ENCODE data around the gene CPLX1. TPM values are rescaled to one million over a fixed set of nuclear protein-coding genes. Genes with fewer than 3 reads are reported as not detected.

The CPLX1 gene
- total RNA-seq, 2 experiments from 2014 or later = 0.21 to 0.25 TPM

- POLR2A ChIA-PET = no interaction called here
- H2AFZ ChIP-seq (ENCODE audit: low read length) = no peak overlapping the region
Measured at GRCh38 chr4:771464-771863, 54.5 kb downstream of the CPLX1 start.

DNA sequence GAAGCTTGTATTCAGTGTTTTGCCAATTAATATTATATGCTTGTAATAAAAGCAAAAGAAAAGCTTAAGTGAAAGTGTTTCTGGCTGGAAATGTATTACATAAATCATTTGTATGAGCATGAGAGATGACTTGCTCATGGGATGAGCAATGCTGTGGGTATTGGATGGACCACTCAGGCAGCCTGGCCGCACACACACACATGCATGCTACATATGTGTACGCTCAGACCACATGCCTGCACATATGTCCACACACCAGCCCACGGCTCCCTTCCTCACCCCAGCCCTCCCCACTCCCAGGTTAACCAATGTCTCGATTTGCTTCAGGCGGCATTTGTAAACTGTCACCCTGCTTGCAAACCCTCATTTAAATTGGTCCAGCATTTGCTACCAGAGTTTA is 55.9 kb downstream of the CPLX1 start:
- no peaks in the 10 kb centered on the region; the same call in 1 of the 2 replicates for H3K9me3 ChIP-seq (ENCODE audit: low read length)
- H3K36me3 ChIP-seq (ENCODE audit: insufficient read depth, low read length) = peaks cover 89% of the 10 kb centered on the region
- POLR2A ChIA-PET = no interaction called here
- H3K27ac ChIP-seq (ENCODE audit: low read depth, low read length, poor library complexity, severe bottlenecking) = no peak overlapping the region
- no peak overlapping the region for H2AFZ ChIP-seq (ENCODE audit: low read length)
- H3K4me3 ChIP-seq (ENCODE audit: low read depth, low read length, poor library complexity, severe bottlenecking) = no peak overlapping the region
- TF ChIP-seq EZH2phosphoT487 (IDR thresholded peaks at IDR 0.05; ENCODE audit: borderline replicate concordance, low read depth, low read length) = no peak
- TF ChIP-seq, protein P1, sequence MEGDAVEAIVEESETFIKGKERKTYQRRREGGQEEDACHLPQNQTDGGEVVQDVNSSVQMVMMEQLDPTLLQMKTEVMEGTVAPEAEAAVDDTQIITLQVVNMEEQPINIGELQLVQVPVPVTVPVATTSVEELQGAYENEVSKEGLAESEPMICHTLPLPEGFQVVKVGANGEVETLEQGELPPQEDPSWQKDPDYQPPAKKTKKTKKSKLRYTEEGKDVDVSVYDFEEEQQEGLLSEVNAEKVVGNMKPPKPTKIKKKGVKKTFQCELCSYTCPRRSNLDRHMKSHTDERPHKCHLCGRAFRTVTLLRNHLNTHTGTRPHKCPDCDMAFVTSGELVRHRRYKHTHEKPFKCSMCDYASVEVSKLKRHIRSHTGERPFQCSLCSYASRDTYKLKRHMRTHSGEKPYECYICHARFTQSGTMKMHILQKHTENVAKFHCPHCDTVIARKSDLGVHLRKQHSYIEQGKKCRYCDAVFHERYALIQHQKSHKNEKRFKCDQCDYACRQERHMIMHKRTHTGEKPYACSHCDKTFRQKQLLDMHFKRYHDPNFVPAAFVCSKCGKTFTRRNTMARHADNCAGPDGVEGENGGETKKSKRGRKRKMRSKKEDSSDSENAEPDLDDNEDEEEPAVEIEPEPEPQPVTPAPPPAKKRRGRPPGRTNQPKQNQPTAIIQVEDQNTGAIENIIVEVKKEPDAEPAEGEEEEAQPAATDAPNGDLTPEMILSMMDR (conservative IDR thresholded peaks at IDR 0.05; ENCODE audit: low read length) = no peak
- H4K20me1 ChIP-seq (ENCODE audit: insufficient read depth, low read length) = no peaks in the 10 kb centered on the region
- no TSS peak for BruUV-seq (replicated peaks)
- no peaks in the 10 kb centered on the region for H3K4me1 ChIP-seq (ENCODE audit: insufficient read depth, low read length, poor library complexity, severe bottlenecking)
- DNase-seq (ENCODE audit: low spot score) = no peak
- CTCF ChIA-PET (ENCODE audit: unreplicated experiment) = no interaction called here
- H3K9me2 ChIP-seq (ENCODE audit: insufficient read depth, low read length) = no peaks in the 10 kb centered on the region
- no peak overlapping the region for H3K4me2 ChIP-seq (ENCODE audit: low read length)
- H3K79me2 ChIP-seq (ENCODE audit: insufficient read depth, low read depth, low read length) = peaks cover 43% of the 10 kb centered on the region; the same call in 1 of the 2 replicates
- intact Hi-C loops (cut with micrococcal nuclease; ENCODE audit: unreplicated experiment) = no loop called here

More at GRCh38 chr4:771464-771863, 54.5 kb downstream of the CPLX1 start:
- no TSS peak for BruUV-seq (replicated peaks)
- Histone ChIP-seq H3K4me2 (ENCODE audit: low read length) (no peak overlapping the region), H3K79me2 (ENCODE audit: insufficient read depth, low read depth, low read length) (peaks cover 50% of the 10 kb centered on the region; the same call in 1 of the 2 replicates), H3K9me3 (ENCODE audit: low read length) (no peaks in the 10 kb centered on the region; the same call in 1 of the 2 replicates), H4K20me1 (ENCODE audit: insufficient read depth, low read length) (no peaks in the 10 kb centered on the region; the same call in 1 of the 2 replicates), H3K36me3 (ENCODE audit: insufficient read depth, low read length) (peaks cover 92% of the 10 kb centered on the region), H3K9me2 (ENCODE audit: insufficient read depth, low read length) (no peaks in the 10 kb centered on the region), H3K4me3 (ENCODE audit: low read depth, low read length, poor library complexity, severe bottlenecking) (no peak overlapping the region), H3K4me1 (ENCODE audit: insufficient read depth, low read length, poor library complexity, severe bottlenecking) (no peaks in the 10 kb centered on the region), H3K27ac (ENCODE audit: low read depth, low read length, poor library complexity, severe bottlenecking) (no peak overlapping the region)
- DNase-seq (ENCODE audit: low spot score) = no peak
- CTCF ChIA-PET (ENCODE audit: unreplicated experiment) = no interaction called here
- intact Hi-C loops (cut with micrococcal nuclease; ENCODE audit: unreplicated experiment) = no loop called here
- TF ChIP-seq, protein P1 (conservative IDR thresholded peaks at IDR 0.05; ENCODE audit: low read length) = no peak
- no peak for TF ChIP-seq EZH2phosphoT487 (IDR thresholded peaks at IDR 0.05; ENCODE audit: borderline replicate concordance, low read depth, low read length)

DNA sequence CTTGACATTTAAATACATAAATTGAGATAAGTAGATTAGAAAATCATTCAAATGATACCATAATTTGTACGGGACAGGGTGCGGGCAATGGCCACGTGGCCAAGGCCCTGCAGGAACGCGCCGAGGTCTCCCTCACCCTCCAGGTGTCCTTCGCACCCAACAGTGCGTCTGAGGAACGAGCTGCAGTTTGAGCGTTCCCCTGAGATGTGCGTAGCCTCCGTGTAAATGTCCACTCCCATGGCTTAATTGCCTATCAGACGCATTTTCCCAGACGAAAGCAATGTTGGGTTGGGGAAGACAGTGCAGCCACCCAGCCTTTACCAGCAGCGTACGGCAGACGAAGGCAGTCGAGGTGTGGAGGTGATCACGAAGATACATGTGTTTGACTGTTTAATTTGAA is 56.4 kb downstream of the CPLX1 start:
- no peak overlapping the region for H2AFZ ChIP-seq (ENCODE audit: low read length)
- TF ChIP-seq, protein P1 (conservative IDR thresholded peaks at IDR 0.05; ENCODE audit: low read length) = no peak
- no peak for TF ChIP-seq EZH2phosphoT487 (IDR thresholded peaks at IDR 0.05; ENCODE audit: borderline replicate concordance, low read depth, low read length)
- H3K4me1 ChIP-seq (ENCODE audit: insufficient read depth, low read length, poor library complexity, severe bottlenecking) = no peaks in the 10 kb centered on the region
- H3K9me3 ChIP-seq (ENCODE audit: low read length) = no peaks in the 10 kb centered on the region; the same call in 1 of the 2 replicates
- no peak overlapping the region for H3K27ac ChIP-seq (ENCODE audit: low read depth, low read length, poor library complexity, severe bottlenecking)
- intact Hi-C loops (cut with micrococcal nuclease; ENCODE audit: unreplicated experiment) = no loop called here
- no peak overlapping the region for H3K4me3 ChIP-seq (ENCODE audit: low read depth, low read length, poor library complexity, severe bottlenecking)
- no peaks in the 10 kb centered on the region for H4K20me1 ChIP-seq (ENCODE audit: insufficient read depth, low read length)
- no peak for DNase-seq (ENCODE audit: low spot score)
- POLR2A ChIA-PET = no interaction called here
- no peak overlapping the region for H3K4me2 ChIP-seq (ENCODE audit: low read length)
- H3K9me2 ChIP-seq (ENCODE audit: insufficient read depth, low read length) = no peaks in the 10 kb centered on the region
- peaks cover 89% of the 10 kb centered on the region for H3K36me3 ChIP-seq (ENCODE audit: insufficient read depth, low read length)
- CTCF ChIA-PET (ENCODE audit: unreplicated experiment) = no interaction called here
- BruUV-seq (replicated peaks) = TSS peak; percentile 23
- peaks cover 39% of the 10 kb centered on the region; the same call in 1 of the 2 replicates for H3K79me2 ChIP-seq (ENCODE audit: insufficient read depth, low read depth, low read length)
